ENCODE measurements around the gene ISL1. TPM values are rescaled to one million over a fixed set of nuclear protein-coding genes. Genes with fewer than 3 reads are reported as not detected.

The ISL1 gene
- total RNA-seq, 1 donor from 2014 or later = 0.67 TPM

- no peak for TF ChIP-seq CTCF (IDR thresholded peaks at IDR 0.05; ENCODE audit: unreplicated experiment)
- peaks cover 10% of the 10 kb centered on the region for H3K4me1 Mint-ChIP-seq (ENCODE audit: unreplicated experiment)
- H3K36me3 Mint-ChIP-seq (ENCODE audit: low read depth, unreplicated experiment) = no peaks in the 10 kb centered on the region
- H3K27me3 Mint-ChIP-seq (ENCODE audit: unreplicated experiment) = peaks cover 7% of the 10 kb centered on the region
- H3K27ac Mint-ChIP-seq (ENCODE audit: unreplicated experiment) = no peak overlapping the region
- no peak for DNase-seq (ENCODE audit: low spot score)
- H3K4me3 Mint-ChIP-seq (ENCODE audit: unreplicated experiment) = no peak overlapping the region
- no peaks in the 10 kb centered on the region for H3K9me3 Mint-ChIP-seq (ENCODE audit: unreplicated experiment)
Measured at GRCh38 chr5:51404255-51404654, 21.0 kb downstream of the ISL1 start.

GRCh38 chr5:51411921-51412325 is 28.7 kb downstream of the ISL1 start:
- H3K27ac Mint-ChIP-seq (ENCODE audit: unreplicated experiment) = no peak overlapping the region
- no peak for DNase-seq (ENCODE audit: low spot score)
- no peaks in the 10 kb centered on the region for H3K9me3 Mint-ChIP-seq (ENCODE audit: unreplicated experiment)
- no peak overlapping the region for H3K4me3 Mint-ChIP-seq (ENCODE audit: unreplicated experiment)
- no peak for TF ChIP-seq CTCF (IDR thresholded peaks at IDR 0.05; ENCODE audit: unreplicated experiment)
- H3K36me3 Mint-ChIP-seq (ENCODE audit: low read depth, unreplicated experiment) = no peaks in the 10 kb centered on the region
- no peaks in the 10 kb centered on the region for H3K27me3 Mint-ChIP-seq (ENCODE audit: unreplicated experiment)
- H3K4me1 Mint-ChIP-seq (ENCODE audit: unreplicated experiment) = peaks cover 5% of the 10 kb centered on the region

- H3K27me3 Mint-ChIP-seq (ENCODE audit: unreplicated experiment) = no peaks in the 10 kb centered on the region
- H3K27ac Mint-ChIP-seq (ENCODE audit: unreplicated experiment) = no peak overlapping the region
- H3K4me3 Mint-ChIP-seq (ENCODE audit: unreplicated experiment) = no peak overlapping the region
- no peaks in the 10 kb centered on the region for H3K36me3 Mint-ChIP-seq (ENCODE audit: low read depth, unreplicated experiment)
- TF ChIP-seq CTCF (IDR thresholded peaks at IDR 0.05; ENCODE audit: unreplicated experiment) = no peak
- H3K9me3 Mint-ChIP-seq (ENCODE audit: unreplicated experiment) = no peaks in the 10 kb centered on the region
- DNase-seq (ENCODE audit: low spot score) = no peak
- H3K4me1 Mint-ChIP-seq (ENCODE audit: unreplicated experiment) = peaks cover 5% of the 10 kb centered on the region
Measured at GRCh38 chr5:51414516-51414915, 31.3 kb downstream of the ISL1 start.

GRCh38 chr5:51416149-51416548 is 32.9 kb downstream of the ISL1 start:
- no peaks in the 10 kb centered on the region for H3K9me3 Mint-ChIP-seq (ENCODE audit: unreplicated experiment)
- H3K27me3 Mint-ChIP-seq (ENCODE audit: unreplicated experiment) = no peaks in the 10 kb centered on the region
- H3K27ac Mint-ChIP-seq (ENCODE audit: unreplicated experiment) = no peak overlapping the region
- no peak for DNase-seq (ENCODE audit: low spot score)
- H3K4me1 Mint-ChIP-seq (ENCODE audit: unreplicated experiment) = peaks cover 5% of the 10 kb centered on the region
- no peak for TF ChIP-seq CTCF (IDR thresholded peaks at IDR 0.05; ENCODE audit: unreplicated experiment)
- no peaks in the 10 kb centered on the region for H3K36me3 Mint-ChIP-seq (ENCODE audit: low read depth, unreplicated experiment)
- no peak overlapping the region for H3K4me3 Mint-ChIP-seq (ENCODE audit: unreplicated experiment)

- Mint-ChIP-seq H3K9me3 (ENCODE audit: unreplicated experiment) (no peaks in the 10 kb centered on the region), H3K27me3 (ENCODE audit: unreplicated experiment) (no peaks in the 10 kb centered on the region), H3K4me3 (ENCODE audit: unreplicated experiment) (no peak overlapping the region), H3K27ac (ENCODE audit: unreplicated experiment) (no peak overlapping the region), H3K4me1 (ENCODE audit: unreplicated experiment) (no peaks in the 10 kb centered on the region), H3K36me3 (ENCODE audit: low read depth, unreplicated experiment) (no peaks in the 10 kb centered on the region)
- DNase-seq (ENCODE audit: low spot score) = no peak
- no peak for TF ChIP-seq CTCF (IDR thresholded peaks at IDR 0.05; ENCODE audit: unreplicated experiment)
Measured at GRCh38 chr5:51433052-51433710, 49.9 kb downstream of the ISL1 start.

Data from endothelial cell (in vitro differentiated cells).